Measurements from ENCODE around the gene IDI1.
"Not testable (repeated sequence)": the region's sequence is repeated elsewhere in the genome, so short reads cannot be mapped to it uniquely, and the experiment has no call there.

Gene IDI1

DNA sequence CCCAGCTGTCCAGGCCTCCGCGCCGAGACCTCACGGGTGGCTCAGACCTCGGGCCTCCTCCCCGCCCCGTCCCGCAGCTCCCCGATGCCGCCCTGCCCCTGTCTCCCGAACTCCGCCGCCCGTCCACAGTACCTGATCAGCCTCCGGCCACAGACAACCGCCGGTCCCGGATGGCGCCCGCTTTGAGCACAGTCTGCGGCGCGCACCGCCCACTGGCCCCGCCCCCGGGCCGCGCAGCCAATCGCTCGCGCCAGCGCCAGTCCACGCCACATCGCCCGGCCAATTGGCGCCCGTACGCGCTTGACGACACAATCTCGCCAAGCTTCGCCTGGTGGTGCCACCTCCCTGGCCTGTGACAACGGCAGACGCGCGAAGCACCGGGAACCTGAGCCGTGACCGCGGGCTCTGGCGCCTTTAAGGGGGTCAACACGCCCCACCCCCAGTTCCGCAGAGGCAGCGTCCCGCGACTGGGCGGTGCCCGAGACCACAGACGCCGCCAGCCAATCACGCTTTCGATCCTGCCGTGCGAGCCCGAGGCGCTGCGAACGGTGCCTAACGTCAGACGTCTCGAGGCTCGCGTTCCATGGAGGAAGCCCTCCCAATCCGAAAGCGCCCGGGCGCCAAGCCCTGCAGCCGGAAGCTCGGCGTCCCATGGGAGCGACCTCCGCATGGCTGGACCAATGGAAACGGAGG, at the start of gene IDI1:
IDI1 (minus strand) TSS at position 388 of the 693 bp plus-strand sequence; CDS start at position 272, 116 bp downstream.
- peak; percentile 97 for DNase-seq (ENCODE audit: low read depth)

DNA sequence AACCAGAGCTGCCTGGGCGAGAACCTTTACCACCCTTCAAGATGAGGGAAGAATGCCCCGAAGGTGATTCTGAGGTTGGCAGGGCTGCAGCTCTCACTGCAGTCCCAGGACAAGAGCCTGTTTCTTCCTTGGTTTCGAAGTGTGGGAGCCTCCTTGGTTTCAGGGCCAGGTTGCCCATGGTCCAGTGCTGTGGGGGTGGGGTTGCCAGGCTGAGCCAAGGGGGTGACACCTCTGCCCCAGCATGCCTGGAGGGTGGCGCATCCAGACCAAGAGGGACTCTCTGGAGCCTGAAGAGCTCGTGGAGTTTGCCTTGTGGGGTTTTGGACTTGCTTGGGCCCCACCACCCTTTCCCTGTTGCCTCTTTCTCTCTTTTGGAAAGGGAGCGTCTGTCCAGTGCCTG, 48.5 kb upstream of the IDI1 start:
- DNase-seq (ENCODE audit: low read depth) = no peak

DNA sequence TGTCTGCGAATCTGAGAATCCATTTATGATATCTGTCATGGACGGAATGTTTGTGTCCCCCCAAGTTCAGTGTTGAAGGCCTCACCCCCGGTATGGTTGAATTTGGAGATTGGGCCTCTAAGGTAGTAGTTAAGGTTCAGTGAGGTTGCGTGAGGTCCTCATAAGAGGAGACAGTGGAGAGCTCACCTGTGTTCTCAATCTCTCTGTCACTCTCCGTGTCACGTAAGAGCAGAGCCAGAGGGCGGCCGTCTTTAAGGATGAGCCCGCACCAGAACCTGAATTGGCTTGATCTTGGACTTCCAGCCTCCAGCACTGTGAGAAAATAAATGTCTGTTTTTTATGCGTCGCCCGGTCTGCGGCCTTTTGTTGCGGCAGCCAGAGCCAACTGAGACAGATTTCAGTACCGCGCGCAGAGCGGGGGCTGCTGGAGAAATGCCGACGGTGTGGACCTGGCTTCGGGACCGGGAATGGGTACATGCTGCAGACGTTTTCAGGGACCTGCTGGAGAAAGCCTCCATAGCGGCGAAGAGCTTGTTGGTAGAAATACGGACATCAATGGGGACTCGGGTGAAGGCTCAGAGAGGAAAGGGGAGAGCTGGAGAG, 47.5 kb upstream of the IDI1 start:
- no peak for DNase-seq (ENCODE audit: low read depth)

DNA sequence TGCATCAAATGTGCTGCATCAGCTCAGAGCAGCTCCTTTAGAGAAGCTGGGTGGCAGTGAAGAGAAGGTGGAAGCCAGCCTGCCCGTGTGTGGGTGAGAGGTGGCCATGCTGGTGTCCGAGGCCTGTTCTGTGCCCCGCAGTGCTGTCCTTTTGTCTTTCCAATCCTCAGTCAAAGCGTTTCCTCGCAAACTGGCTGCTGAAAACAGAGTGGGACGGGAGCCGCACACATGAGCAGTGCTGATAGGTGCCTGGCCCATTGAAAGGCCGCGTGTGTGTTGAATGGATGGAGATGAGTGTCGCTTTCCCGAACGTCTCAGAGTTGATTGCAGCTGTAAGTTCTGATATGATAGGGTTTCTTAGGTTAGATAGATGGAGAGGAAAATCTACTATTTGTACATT, 46.6 kb upstream of the IDI1 start:
- DNase-seq (ENCODE audit: low read depth) = no peak

DNA sequence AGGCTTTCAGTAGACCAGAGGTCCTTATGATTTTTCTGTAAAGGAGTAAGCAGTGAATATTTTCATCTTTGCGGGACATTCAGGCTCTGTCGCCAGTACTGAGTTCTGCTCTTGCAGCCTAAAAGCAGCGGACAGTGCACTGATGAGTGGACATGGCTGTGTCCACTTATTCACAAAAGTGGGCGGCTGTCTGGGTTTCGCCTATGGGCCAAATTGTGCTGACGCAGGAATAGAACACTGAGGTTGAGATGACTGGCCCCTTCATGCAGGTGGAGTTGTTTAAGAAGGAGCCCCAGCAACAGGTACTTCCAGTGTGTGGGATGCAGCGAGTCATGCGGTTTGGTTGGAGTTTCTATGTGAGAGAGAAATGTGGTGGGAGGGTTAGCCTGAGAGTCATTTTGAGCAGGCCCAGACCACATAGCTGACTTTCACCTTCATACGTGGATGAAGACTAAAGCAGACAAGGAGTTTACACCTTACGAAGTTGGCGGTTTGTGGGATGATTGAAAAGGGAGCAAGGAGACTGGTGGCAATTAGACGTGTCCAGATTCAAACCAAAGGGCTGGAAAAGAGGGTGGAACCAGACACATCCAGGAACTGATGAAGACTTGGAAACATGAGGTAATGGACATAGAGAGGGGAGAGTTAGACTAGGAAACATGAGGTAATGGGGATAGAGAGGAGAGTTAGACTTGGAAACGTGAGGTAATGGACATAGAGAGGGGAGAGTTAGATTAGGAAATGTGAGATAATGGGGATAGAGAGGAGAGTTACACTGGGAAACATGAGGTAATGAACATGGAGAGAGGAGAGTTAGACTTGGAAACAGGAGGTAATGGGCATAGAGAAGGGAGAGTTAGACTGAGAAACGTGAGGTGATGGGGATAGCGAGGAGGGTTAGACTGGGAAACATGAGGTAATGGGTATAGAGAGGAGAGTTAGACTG, 45.5 kb upstream of the IDI1 start:
- no peak for DNase-seq (ENCODE audit: low read depth)

DNA sequence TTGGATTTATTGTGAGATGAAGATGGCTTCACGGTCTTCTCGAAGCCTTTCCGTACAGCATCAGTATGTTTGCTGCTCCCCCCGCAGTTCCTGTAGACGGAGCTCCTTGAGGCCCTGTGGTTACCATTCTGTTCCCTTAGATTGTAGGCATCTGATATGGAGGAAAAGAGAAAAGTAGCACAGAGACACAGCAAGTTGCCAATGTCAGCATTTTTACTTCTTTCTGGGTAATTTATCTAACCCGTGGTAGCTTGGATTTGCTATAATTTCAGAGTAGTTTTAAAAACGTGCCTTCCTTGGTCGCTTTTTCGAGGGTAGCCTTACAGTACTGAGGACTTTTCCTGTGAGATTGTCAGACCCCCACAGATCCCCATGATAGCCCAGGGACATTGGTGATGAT, 44.8 kb upstream of the IDI1 start:
- DNase-seq (ENCODE audit: low read depth) = no peak

DNA sequence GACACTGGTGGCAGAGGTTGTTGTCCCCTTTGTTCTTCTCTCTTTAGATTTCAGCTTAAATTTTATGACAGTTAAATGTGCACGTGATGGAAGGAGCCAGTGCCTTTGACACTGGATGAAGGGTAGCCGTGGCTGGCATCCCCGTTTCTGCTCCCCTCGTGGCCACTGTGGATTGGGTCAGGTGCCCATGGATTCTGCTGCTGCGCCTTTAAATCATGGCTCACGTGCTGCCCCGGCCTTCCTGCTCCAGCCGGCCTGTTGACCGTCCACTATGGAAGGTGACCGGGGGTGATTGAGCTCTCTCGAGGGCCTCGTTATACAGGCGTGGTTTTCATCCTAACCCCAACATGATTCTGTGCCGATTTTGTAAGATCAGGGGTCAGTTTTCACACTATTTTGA, 41.8 kb upstream of the IDI1 start:
- DNase-seq (ENCODE audit: low read depth) = no peak

DNA sequence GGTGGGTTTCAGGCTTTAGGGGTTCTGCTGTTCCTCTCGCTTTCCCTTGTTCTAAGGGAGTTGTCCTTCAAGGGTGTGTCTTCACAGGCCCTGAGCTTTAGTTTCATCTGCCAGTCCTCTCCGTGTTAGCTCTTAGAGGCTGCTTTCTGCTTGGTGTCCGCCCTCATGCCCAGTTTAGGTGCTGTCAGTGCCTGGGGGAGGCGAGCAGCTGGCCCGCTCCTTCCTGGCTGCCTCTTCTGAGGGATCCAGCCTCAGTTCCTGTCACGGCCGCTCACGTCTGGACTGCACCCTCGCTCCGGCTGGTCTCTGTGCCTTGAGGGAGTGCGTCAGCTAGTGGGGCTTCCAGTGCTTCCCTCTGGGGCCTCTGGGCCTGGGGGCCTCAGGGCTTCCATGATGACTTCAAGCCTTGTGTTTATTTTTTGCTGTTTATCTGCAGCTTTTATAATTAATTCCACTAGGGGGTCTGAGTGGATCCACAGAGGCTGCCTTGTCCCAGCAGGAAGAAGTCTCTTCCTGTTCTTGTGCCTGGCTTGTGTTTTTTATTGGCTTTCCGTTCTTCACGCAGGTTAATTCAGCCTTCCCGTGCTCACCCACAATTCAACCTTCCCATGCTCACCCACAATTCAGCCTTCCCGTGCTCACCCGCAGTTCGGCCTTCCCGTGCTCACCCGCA, 40.2 kb upstream of the IDI1 start:
- no peak for DNase-seq (ENCODE audit: low read depth)

DNA sequence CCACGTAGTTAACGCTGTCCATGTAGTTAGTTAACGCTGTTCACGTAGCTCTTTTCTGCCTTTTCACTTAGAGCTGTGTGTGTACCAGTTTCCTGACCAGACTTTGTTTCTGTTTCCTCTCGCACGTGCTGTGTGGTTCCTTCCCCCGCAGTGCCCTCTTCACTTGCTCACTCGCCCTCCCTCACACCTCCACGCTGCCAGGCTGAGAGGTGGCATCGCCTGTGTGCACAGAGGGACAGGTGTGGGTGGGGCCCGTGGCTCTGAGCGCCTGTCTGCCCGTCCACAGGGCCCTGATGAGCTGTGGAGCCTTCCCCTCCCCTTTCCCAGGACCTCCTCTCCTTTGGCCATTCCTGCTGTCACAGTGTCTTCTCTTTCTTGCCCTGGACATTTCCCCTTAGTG, 37.9 kb upstream of the IDI1 start:
- no peak for DNase-seq (ENCODE audit: low read depth)

DNA sequence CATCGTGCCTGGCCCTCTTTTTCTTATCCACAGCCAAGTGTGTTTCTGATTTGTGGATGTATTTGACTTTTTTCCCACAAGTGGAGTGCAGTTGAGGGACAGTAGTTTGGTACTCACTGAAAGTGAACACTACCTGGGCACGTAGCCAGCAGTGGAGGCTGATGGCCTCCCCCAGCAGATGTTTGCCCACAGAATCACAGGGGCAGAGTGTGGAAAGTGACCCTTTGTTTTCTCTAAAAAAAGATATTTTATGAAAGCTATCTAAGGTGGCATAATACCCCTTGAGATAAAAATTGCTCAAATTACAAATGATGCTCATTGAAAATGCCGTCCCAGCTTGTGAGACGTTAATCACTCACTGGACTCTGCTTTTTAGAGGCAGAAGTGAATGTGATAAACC, 36.3 kb upstream of the IDI1 start:
- DNase-seq (ENCODE audit: low read depth) = no peak

DNA sequence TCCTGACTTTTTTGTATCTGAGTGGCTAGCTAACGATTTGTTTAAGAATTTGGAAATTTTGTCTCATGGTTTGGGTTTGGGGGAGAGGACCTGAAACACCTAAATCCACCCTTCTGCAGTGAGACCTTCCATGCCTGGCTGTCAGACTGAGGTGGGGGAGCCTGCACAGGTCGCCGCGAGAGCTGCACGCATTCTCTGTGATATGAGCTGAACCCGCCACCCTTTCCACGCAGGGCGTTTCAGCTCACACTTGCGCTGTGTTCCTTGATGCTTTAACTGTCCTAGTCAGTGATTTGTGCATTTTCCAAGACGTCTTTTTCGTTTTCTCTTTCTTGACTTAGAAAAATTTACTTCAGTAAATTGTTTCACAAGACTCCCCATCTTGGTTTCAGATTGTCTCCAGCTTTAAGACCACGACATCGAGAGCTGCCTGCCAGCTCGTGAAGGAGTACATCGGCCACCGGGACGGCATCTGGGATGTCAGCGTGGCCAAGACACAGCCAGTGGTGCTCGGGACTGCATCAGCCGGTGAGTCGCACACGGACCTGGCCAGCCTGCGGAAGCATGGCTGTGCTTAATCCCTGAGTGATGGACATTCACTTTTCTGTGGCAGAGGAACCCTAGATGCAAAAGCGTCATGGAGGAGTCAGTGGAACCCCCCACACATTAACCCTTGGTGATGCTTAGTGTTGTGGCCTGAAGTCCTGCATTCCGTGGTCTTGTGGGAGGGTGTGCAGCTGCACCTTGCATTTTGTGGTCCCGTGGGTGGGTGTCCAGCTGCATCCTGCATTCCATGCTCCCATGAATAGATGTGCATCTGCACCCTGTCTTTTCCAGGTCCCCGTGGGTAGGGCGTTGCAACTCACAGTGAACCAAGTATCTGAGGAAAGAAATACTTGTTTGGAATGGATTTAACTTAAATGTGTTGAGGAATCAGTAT, 35.4 kb upstream of the IDI1 start:
- DNase-seq (ENCODE audit: low read depth) = no peak

DNA sequence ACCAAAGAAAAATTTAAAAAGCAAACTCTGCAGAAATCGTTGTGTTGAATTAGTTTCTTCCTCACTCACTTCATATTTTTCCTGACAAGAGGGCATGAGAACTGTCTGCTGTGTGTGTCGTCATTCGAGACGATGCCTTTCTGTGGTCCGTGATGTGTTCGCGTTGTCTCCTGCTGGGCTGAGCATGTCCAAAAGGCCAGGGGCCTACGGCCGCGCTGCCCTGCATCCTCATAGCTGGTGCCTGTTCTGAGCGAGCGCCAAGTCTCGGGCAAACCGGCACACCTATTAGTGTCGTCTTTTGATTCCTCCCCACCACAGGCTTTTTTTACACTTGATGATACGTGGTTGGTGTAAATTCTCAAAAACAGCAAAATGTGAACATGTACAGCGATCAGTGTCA, 34.7 kb upstream of the IDI1 start:
- no peak for DNase-seq (ENCODE audit: low read depth)

DNA sequence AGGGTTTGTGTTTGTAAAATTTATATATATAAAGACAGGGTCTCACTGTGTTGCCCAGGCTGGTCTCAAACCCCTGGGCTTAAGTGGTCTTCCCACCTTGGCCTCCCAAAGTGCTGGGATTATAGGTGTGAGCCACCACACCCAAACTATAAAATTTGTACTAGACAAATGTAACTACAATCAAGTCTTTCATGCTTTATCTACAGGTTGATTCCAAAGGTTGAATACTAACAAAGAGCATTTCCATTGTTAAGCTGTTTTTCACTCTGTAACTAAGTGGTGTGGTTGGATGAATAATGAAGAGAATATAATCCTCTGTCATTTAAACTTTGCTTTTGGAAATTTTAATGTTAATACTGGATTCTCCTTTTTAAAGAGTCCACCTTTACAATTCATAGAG, 29.7 kb upstream of the IDI1 start:
- no peak for DNase-seq (ENCODE audit: low read depth)

DNA sequence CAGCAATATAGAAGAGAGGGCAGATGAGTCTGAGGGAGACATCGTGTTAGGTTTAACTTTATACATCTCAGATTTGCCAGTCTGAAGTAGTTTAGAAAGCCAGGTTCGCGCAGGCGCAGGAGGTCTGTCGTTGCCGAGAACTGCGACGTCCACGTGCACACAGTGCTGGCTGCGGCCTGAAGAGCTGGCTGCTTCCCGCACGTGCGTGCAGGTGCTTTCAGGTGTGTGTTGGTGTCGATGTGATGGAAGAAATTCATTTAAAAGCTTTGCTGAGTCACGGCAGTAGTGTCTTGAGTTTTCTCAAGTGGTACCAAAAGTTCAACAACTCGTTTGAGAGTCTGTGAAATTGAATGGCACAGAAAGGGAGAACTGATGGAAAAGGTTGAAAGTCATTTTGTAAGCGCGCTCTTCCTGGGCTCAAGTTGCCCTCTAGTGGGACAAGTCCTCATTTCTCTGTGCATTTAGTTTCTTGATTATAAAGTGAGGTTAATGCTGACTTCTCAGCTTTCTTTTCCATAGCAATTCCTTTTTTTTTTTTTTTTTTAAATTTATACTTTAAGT, 25.9 kb upstream of the IDI1 start:
- no peak for DNase-seq (ENCODE audit: low read depth)

DNA sequence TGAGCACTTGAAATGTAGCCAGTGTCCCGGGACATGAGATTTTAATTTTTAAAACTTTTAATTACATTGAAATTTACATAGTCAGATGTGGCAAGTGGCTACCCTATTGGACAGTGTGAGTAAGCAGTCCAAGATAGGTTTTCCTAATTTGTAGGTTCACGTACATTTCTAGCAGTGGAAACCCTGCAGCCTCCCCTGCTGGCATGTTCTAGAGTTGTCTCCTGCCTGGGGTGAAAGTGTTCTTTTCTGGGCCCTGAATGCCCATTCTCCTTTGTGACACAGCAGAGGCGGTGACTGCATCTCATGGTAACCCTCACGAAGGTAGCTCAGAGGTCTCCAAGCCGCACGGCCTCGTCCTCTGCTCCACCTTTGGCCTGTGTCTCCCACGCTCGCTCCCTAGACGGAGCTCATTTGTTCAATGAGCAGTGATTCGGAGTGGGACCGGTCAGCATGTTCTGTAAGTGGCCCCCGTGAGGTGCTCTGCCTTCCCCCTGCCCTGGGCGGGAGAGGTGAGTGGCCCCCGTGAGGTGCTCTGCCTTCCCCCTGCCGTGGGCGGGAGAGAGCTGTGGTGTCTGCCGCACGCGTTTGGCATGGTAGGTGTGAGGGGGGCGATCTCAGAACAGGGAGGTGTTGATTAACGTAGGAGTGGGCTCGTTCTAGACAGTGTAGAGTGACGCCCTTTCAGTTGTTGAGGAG, 25.3 kb upstream of the IDI1 start:
- DNase-seq (ENCODE audit: low read depth) = no peak

DNA sequence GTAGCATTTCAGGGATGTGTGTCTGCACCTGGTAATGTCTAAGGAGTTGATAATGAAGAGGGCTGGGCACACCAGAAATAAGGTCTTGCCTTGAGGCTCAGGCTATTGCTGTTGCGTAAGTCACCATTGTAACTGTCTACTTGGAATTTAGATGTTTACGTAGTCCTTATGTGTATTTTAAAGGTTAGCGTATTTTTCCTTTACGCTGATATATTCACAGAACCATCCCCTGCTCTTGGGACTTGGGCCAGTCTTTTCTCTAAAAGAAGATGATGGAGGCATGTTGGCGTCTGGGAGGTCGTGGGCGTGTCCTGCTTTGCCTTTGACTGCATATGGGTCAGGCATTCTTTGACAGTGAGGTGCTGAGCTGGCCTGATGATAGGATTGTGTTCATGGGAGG, 22.0 kb upstream of the IDI1 start:
- no peak for DNase-seq (ENCODE audit: low read depth)

DNA sequence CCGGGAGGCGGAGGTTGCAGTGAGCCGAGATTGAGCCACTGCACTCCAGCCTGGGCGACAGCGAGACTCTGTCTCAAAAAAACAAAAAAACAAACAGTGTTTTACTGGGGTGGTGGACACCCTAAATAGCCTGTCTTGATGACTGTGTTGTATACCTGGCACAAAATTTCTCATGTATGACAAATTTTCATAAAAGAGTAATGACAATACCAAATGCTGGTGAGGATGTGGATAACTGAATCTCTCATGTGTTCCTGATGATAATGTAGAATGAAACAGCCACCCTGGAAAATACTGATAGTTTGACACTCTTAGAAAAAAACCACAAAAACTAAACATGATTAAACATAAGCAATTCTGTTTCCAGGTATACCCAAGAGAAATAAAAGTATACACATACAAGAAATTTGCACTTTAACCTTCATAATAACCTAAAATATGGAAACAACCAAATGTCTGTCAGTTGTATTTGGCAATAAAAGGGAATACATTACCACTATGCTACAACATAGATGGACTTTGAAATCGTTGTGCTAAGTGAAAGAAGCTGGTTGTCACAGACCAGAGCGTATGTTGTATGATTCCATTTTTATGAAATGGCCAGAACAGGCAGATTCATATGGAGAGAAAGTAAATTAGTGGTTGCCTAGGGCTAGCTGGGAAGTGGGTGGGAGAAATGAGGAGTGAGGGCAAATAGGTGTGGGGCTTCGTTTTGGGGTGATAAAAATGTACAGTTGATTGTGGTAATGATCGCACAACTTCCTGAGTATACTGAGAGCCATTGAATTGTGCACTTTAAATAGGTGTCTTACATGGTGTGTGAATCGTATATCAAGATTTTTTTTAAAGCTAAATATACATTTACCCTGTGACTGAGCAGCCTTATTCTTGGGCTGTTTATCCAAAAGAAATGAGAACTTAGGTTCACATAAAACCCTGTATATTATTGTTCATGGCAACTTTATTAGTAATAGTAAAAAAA, 19.8 kb upstream of the IDI1 start:
- no peak for DNase-seq (ENCODE audit: low read depth)

DNA sequence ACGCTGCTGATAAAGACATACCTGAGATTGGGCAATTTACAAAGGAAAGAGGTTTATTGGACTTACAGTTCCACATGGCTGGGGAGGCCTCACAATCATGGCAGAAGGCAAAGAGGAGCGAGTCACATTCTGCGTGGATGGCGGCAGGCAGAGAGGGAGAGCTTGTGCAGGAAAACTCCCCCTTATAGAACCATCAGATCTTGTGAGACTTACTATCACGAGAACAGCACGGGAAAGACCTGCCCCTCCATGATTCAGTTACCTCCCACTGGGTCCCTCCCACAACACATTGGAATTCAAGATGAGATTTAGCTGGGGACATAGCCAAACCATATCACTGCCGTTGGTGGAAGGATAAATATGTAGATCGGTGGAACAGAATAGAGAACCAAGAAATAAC, 17.8 kb upstream of the IDI1 start:
- DNase-seq (ENCODE audit: low read depth) = not testable (repeated sequence)

DNA sequence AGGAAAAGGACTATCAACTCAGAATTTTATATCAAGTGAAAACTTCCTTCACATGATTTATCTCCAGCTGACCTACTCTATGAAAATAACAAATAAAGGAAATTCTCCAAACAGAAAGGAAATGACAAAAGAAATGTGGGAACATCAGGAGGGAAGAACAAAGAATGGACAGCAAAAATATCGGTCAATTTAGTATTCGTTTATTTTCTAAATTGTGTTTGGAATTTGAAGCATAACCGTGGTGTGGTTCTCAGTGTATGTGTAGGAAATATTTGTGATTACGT, 16.0 kb upstream of the IDI1 start:
- no peak for DNase-seq (ENCODE audit: low read depth)

Data from GM04504 (cell line).